Bronchial epithelial cell (primary cell): ENCODE measurements around the gene TMEM234. TPM values are rescaled to one million over a fixed set of nuclear protein-coding genes. Genes with fewer than 3 reads are reported as not detected.

ENCODE experiments used
- DNase-seq: peaks from one replicate; pipeline ENCODE4 v3.0.0-alpha.2; 2010; ENCODE audit warnings: low read depth
- FAIRE-seq: peaks from 2 replicates; lab custom pipeline; 2011; peaks lifted over from hg19 to GRCh38; lab: Jason Lieb, UNC
- H3K27me3 ChIP-seq: 2 replicates; pipeline ENCODE4 v1.5.1; 2011; ENCODE audit warnings: low read length; ENCODE audit not compliant: control insufficient read depth, insufficient read depth
- H3K36me3 ChIP-seq: 2 replicates; pipeline ENCODE4 v1.5.1; 2011; ENCODE audit warnings: low read length; ENCODE audit not compliant: control insufficient read depth, insufficient read depth
- H3K4me3 ChIP-seq: 2 replicates; pipeline ENCODE4 v1.5.1; 2011; ENCODE audit warnings: mild to moderate bottlenecking, low read depth, low read length, control low read depth
- CTCF ChIP-seq: IDR thresholded peaks from 2 replicates; pipeline ENCODE4 v1.5.1; 2011; ENCODE audit warnings: mild to moderate bottlenecking, moderate library complexity, low read length, control low read depth, inconsistent platforms; ENCODE audit not compliant: insufficient read depth, severe bottlenecking
- total RNA-seq: library from RNA; depleted of rRNA; stranded (reverse); fragments of >200 nt; gene quantifications from 2 replicates; pipeline ENCODE4 v1.2.1, GENCODE V29; 2014

Gene TMEM234
- total RNA-seq, 1 donor from 2014 or later, result 9.0 TPM

GRCh38 chr1:32220746-32221580 lies 1.2 kb downstream of the TMEM234 start:
- Histone ChIP-seq H3K36me3 (peaks cover 14% of the 10 kb centered on the region), H3K27me3 (no peaks in the 10 kb centered on the region), H3K4me3 (peak overlapping the region; percentile 94)
- FAIRE-seq (no peak), DNase-seq (no peak)
- no peak for TF ChIP-seq CTCF

- peaks cover 17% of the 10 kb centered on the region for H3K36me3 ChIP-seq
- FAIRE-seq (no peak), DNase-seq (no peak)
- H3K4me3 ChIP-seq, result no peak overlapping the region
- no peaks in the 10 kb centered on the region for H3K27me3 ChIP-seq
- TF ChIP-seq CTCF, result no peak
These were observed 3.1 kb downstream of the TMEM234 start for GRCh38 chr1:32219022-32219421.

- DNase-seq, result no peak
- H3K36me3 ChIP-seq, result peaks cover 13% of the 10 kb centered on the region
- no peak for TF ChIP-seq CTCF
- FAIRE-seq, result no peak
- H3K4me3 ChIP-seq, result no peak overlapping the region
- H3K27me3 ChIP-seq, result no peaks in the 10 kb centered on the region
These were observed 5.6 kb downstream of the TMEM234 start for GRCh38 chr1:32216566-32216965.

GRCh38 chr1:32215629-32216480 lies 6.3 kb downstream of the TMEM234 start:
- DNase-seq (peak; percentile 78), FAIRE-seq (no peak)
- peak; percentile 91 for TF ChIP-seq CTCF
- H3K4me3 ChIP-seq, result no peak overlapping the region
- H3K36me3 ChIP-seq, result peaks cover 13% of the 10 kb centered on the region
- no peaks in the 10 kb centered on the region for H3K27me3 ChIP-seq

- FAIRE-seq (no peak), DNase-seq (peak; percentile 81)
- peaks cover 1% of the 10 kb centered on the region for H3K36me3 ChIP-seq
- TF ChIP-seq CTCF, result no peak
- no peak within 1 kb of the TSS for H3K4me3 ChIP-seq
- no peaks in the 10 kb centered on the region for H3K27me3 ChIP-seq
These were observed 13.2 kb downstream of the TMEM234 start, which contains the start of gene DCDC2B for GRCh38 chr1:32208891-32209328. DCDC2B (plus strand) TSS chr1:32209089; CDS start chr1:32209094, 5 bp downstream.
